Central memory CD4-positive, alpha-beta T cell (primary cell): ENCODE data around the gene WEE1.

ENCODE experiments used
- DNase-seq: peaks from one replicate; pipeline ENCODE4 v3.0.0; 2022

The WEE1 gene

DNA sequence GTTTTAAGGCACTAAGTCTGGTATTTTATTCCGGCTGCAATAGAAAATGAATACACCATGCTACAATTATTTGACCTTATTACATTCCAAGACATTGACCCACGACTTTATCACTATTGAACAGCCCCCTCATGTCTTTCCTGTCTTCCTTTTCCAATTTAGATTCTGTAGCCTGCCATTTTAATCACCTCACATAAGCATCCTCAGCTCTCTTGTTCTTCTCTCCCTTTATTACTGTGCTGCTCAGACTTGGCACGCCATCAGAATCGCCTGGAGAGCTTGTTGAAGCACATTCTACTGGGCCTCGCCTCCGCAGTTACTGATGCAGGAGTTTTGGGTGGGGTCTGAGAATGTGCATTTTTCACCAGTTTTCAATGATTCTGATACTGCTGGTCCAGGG lies 51.7 kb downstream of the WEE1 start:
- DNase-seq = no peak

DNA sequence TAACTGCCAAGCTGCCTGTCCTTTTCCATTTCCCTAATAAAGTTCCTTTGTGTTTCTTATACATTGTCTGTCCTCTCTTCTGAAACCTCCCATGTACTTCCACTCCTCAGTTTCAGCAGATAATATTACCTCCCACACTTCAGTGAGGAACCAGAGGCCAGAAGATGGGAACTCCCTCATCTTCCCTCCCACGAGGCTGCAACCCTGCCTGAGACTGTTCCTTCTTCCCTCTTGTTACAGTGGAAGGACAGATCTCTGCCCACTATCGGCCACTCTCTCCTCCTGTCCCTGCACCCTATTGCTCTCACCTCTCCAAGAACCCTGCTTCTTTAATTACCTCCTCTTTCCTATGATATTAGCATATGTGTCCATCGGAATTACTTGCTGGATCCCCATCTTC lies 52.3 kb downstream of the WEE1 start:
- DNase-seq = no peak

DNA sequence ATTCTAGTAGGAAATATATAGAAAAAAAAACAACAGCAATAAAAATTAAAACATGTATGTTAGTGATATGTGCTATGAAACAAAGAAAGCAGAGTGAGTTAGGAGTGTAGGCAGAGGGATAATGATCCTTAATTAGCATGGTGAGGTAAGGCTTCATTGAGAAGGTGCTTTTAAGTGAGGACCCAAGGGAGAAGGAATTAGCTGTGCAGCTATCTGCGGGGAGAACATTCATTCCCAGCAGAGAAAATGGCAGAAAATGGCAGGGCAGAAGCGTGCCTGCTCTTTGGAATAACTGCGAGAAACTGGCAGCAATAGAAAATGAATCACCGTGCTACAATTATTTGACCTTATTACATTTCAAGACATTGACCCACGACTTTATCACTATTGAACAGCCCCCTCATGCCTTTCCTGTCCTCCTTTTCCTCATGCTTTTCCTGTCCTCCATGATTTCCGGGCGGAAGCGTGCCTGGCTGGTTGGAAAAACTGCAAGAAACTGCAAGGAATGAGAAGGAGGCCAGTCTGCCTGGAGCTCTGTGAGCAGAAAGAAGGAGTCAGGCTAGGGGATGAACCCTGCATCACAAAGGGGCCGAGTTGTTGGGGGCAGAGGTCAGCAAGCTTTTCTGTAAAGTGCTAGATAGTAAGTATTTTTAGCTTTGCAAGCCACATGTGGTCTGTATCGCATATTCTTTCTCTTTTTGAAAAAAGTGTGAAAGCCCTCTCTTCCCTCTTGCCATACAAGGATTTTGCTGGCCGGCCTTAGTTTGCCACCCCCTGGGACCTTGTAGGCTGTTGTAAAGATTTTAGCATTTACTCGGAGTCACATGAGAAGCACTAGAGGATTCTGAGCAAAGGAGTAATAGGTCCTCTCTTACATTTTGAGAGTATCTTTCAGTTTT lies 53.3 kb downstream of the WEE1 start:
- DNase-seq = no peak

DNA sequence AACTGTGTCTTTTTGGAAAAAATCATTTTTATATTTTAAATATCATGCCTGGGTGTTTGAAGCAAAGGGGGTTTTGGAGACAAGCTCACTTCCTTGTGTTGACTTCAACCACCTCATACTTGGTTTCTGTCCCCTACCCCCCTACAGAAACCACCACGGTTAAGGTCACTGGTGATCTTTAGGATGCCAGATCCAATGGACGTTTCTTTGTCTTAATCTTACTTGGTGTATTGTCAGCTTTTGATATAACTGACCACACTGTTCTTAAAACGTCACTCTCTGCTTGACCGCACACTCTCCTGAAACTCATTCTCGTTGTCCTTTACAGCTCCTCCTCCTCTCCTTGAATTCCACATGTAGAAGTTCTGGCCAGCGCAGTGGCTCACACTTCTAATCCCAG lies 55.6 kb downstream of the WEE1 start:
- DNase-seq = no peak

DNA sequence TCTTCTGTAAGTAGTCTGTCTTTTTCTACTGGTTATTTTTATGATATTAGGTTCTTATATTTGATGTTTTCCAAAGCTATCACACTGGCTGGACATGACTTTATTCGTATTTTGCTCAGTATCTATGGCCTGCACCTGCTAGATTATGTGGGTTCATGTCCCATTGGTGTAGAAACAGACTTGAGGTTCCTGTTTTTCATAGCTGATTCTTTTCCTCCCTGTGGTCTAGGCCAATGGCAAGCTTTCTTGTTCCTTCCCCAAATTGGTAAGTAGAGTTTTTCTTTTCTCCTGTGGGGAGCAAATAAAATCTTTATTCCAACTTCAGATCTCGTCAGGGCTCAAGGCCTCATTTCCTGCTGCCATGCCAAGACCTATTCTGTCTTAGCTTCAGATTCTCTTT lies 60.2 kb downstream of the WEE1 start:
- DNase-seq = no peak

DNA sequence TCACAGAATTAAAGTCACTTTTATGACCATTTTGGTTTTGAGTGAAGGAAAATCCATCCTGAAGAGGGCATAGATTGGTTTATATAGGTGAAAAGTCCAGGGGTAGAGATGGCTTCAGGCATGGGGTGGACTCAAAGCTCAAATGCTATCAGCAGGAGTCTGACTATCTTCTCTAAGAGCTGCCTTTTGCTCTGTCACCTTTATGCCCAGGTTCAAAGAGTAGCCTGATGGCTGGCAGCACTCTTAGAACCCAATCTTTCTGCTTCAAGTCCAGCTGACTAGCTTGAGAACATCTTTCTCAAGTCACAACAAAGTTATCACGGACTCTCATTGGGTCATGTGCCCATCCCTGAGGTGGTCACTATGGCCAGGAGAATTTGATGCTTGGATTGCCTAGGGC lies 63.2 kb downstream of the WEE1 start:
- DNase-seq = no peak

DNA sequence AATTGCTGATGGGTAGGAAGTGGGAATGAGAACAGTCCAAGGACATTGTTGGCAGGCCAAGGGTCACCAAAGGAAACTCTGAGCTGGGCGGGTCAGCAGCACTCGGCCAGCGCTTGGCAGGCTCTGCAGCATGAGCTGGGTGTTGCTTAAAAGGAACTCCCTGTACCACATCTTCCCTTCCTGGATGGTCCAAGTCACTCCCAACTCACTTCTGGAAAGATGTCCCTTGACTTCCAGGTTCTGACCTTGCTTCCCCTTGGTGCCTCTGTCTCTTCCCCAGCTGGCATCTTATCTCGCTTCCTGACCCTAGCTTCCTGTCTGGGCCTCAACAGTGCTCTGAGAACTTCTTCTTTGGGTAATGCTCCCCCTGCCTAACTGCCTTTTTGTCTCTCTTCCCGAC lies 65.6 kb downstream of the WEE1 start:
- no peak for DNase-seq
